ENCODE results near the gene KLF4. TPM values are rescaled to one million over a fixed set of nuclear protein-coding genes. Genes with fewer than 3 reads are reported as not detected.

KLF4 gene
- total RNA-seq, 3 donors from 2014 or later: 203 to 454 (median 438) TPM

DNA sequence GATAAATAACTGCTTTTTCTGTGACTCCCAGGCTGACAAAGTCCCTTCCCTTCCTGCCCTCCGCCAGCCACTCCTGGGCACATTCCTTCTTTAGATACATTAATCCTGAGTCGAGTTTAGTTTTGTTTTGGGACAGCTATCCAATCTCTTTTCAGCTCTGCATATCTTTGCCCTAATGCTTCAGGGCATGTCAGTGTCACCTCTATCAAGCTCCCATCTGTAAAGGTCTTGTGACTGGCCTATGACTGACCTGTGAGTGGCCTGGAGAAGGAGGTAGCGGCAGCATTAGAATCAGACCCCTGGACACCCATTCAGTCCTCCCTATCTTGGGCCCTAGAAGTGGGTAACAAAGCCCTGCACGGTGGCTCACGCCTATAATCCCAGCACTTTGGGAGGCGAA lies 34.0 kb upstream of the KLF4 start:
- DNase-seq (no peak), ATAC-seq (no peak)
- H3K36me3 ChIP-seq (ENCODE audit: low read depth): no peaks in the 10 kb centered on the region
- H3K4me1 ChIP-seq (ENCODE audit: low read depth): no peaks in the 10 kb centered on the region
- TF ChIP-seq, protein P1, sequence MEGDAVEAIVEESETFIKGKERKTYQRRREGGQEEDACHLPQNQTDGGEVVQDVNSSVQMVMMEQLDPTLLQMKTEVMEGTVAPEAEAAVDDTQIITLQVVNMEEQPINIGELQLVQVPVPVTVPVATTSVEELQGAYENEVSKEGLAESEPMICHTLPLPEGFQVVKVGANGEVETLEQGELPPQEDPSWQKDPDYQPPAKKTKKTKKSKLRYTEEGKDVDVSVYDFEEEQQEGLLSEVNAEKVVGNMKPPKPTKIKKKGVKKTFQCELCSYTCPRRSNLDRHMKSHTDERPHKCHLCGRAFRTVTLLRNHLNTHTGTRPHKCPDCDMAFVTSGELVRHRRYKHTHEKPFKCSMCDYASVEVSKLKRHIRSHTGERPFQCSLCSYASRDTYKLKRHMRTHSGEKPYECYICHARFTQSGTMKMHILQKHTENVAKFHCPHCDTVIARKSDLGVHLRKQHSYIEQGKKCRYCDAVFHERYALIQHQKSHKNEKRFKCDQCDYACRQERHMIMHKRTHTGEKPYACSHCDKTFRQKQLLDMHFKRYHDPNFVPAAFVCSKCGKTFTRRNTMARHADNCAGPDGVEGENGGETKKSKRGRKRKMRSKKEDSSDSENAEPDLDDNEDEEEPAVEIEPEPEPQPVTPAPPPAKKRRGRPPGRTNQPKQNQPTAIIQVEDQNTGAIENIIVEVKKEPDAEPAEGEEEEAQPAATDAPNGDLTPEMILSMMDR (IDR thresholded peaks at IDR 0.05): no peak
- H3K4me3 ChIP-seq: no peak overlapping the region
- H3K9me3 ChIP-seq: no peaks in the 10 kb centered on the region
- intact Hi-C loops (cut with DNase I, micrococcal nuclease): no loop called here

DNA sequence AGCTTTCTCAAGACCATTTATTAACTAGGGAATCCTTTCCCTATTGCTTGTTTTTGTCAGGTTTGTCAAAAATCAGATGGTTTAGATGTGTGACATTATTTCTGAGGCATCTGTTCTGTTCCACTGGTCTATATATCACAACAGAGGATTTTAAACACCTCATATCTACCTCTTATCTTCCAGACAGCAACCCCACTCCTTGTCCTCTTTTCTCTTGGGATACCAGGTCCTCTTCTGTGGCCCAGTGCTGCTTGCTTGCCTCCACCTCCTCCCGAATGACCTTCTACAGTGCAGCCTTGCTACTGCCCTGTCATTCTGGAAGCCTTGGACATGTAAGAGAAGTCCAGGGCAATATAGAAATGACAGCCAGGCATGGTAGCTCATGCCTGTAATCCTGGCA lies 30.6 kb upstream of the KLF4 start:
- Histone ChIP-seq H3K36me3 (ENCODE audit: low read depth) (no peaks in the 10 kb centered on the region), H3K9me3 (no peaks in the 10 kb centered on the region), H3K4me1 (ENCODE audit: low read depth) (no peaks in the 10 kb centered on the region), H3K4me3 (no peak overlapping the region)
- ATAC-seq (no peak), DNase-seq (no peak)
- TF ChIP-seq, protein P1 (IDR thresholded peaks at IDR 0.05): no peak
- intact Hi-C loops (cut with DNase I, micrococcal nuclease): no loop called here

DNA sequence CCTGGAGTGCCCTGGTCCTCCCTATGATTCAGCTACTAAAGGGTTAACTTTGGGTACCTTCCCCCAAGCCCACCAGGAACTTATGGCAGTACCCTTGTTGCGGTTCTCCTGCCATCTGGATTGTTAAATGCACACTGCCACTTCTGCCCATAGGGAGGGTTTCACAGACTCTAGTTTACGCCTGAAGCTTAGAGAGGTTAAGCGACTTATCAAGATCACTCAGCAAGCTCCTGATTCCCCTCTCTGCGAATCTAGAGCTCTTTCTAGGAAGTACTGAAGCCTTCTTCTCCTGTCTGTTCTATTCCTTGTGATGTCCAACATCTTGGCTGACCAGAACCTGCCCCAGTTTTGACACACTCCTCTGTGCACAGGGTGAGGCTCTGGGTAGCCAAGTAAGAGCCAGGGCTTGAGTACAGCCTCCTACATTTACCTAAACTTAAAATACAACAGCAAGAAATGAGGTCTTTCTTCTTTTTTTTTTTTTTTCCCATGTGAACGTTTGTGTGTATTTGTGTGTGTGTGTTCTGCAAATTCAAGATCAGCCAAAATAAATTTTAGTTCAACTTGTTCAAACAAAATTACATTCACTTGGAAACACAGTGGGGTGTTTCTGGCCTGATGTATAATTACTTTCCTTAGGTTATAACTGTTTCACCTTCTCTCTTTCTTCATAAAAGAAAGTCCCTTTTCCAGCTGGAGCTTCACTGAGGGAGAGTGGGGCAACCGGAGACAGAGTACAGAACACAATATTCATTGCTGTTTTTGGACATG lies 28.7 kb upstream of the KLF4 start:
- ATAC-seq (no peak), DNase-seq (no peak)
- Histone ChIP-seq H3K9me3 (no peaks in the 10 kb centered on the region), H3K4me3 (no peak overlapping the region), H3K4me1 (ENCODE audit: low read depth) (no peaks in the 10 kb centered on the region), H3K36me3 (ENCODE audit: low read depth) (no peaks in the 10 kb centered on the region)
- TF ChIP-seq, protein P1 (IDR thresholded peaks at IDR 0.05): no peak
- intact Hi-C loops (cut with DNase I, micrococcal nuclease): no loop called here

DNA sequence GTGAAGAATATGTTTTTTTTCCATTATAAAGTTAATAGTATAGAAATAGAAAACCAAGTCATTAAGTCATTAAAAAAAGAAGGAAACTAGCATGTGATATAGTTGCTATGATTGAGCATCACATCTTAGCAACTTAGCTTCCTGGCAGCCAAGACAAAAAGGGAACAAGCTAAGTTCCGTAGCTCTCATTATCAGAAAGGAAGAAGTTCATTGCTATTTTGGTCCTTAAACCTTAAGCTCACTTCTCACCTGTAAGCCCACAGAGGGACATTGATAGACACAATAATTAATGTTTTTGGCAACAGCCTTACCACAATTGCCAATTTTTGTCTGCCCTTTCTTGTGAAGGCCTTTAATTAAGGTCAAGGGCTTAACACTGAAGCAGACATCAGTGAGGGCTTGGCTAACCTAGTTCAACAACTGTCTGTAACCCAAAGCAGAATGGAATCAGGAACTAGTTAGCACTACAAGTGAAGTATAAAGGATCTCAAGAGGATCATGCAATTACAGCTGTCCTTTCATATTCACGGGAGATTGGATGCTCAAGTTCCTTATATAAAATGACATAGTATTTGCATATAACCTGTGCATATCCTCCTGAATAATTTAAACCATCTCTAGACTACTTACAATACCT lies 24.0 kb upstream of the KLF4 start:
- TF ChIP-seq, protein P1 (IDR thresholded peaks at IDR 0.05): no peak
- DNase-seq (no peak), ATAC-seq (no peak)
- intact Hi-C loops (cut with DNase I, micrococcal nuclease): no loop called here
- no peak overlapping the region for H3K4me3 ChIP-seq
- no peaks in the 10 kb centered on the region for H3K9me3 ChIP-seq
- H3K4me1 ChIP-seq (ENCODE audit: low read depth): no peaks in the 10 kb centered on the region
- H3K36me3 ChIP-seq (ENCODE audit: low read depth): no peaks in the 10 kb centered on the region

DNA sequence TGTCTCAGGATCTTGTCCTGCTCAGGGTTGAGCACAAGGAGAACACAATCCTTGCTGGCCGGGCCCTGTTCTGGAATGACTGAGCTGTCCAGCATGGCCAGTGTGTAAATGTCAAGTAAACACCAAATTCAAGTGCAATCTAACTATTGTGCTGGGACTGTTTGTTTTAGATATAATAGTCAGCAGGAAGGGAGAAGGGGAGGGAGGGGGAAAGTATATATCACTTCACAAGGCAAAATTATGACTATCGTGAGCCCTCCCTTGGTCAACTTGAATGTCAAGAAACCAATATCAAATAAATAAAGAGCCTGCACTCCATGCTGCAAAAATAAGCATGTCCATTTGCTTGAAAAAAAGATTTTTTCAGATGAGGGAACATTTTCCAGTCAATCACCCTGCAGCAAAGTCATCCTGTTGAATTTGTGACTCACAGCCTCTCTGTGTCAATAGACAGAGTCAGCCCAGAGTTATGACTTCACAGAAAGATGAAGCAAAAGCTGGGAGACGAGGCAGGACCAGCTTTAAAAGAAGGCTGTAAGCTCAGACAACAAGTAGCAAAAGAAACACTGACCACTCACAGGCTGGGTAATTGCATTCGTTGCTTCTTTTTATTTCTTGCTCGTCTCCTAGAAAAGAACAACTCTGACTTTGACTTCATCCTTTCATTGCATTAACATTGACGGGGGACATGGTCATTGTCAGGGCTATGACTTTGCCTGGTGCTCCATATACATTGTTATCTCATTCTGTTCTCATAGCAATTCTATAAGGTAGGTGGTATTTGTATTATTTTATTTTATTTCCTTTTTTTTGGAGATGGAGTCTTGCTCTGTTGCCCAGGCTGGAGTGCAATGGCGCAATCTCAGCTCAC lies 15.3 kb upstream of the KLF4 start:
- DNase-seq (peak in 2 of 3 donors; percentile 53 to 57), ATAC-seq (peak; percentile 93)
- intact Hi-C loops (cut with DNase I, micrococcal nuclease): no loop called here
- Histone ChIP-seq H3K4me1 (ENCODE audit: low read depth) (peaks cover 18% of the 10 kb centered on the region), H3K9me3 (no peaks in the 10 kb centered on the region), H3K4me3 (no peak overlapping the region), H3K36me3 (ENCODE audit: low read depth) (no peaks in the 10 kb centered on the region)
- TF ChIP-seq, protein P1 (IDR thresholded peaks at IDR 0.05): no peak
